ENCODE measurements around the gene DVL1.

The DVL1 gene

DNA sequence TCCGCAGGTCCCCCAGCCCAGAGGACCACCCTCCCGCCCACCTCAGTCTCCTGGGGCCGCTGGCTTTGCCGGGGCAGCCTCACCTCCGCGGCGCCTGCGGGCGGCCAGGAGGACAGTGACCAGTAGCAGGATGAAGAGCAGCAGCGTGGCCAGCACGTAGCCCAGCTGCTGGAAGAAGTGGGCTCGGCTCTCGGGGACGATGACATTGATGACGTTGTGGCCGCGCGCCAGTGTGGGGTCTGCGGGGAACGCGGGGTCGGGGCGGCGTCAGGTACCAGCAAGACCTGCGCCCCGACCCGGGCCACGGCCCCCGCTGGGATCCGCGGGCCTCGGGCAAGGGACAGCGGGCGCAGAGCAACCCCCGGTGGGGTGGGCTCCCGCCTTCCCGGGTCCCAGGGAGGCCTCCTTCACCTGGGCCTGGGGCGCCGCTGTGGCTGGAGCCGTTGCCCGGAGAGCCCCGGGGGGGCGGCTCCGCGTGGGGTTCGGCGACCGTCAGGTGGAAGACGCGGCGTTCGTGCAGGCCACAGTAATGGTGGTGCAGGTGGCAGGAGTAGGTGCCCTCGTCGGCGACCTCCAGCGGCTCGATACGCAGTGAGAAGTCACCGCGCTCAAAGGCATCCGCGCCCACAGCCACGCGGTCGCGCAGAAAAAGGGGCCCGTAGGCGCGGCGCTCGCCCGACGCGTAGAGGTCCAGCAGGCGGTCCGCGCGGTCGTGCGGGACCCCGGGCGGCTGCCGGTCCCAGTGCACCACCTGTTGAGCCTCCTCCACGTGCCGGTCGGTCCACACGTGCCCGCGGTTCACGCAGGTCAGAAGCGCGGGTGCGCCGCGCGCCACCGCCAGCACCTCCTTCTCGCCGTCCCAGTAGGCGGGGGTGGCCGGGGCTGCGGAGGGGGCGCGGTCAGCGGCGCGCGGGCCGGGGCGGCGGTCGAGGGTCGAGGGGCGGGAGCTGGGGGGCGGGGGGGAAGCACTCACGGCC is 5.3 kb upstream of the DVL1 start:
- no peak for TF ChIP-seq POLR2AphosphoS5 (IDR thresholded peaks at IDR 0.05; ENCODE audit: low read depth, low read length)
- TF ChIP-seq, protein P1, sequence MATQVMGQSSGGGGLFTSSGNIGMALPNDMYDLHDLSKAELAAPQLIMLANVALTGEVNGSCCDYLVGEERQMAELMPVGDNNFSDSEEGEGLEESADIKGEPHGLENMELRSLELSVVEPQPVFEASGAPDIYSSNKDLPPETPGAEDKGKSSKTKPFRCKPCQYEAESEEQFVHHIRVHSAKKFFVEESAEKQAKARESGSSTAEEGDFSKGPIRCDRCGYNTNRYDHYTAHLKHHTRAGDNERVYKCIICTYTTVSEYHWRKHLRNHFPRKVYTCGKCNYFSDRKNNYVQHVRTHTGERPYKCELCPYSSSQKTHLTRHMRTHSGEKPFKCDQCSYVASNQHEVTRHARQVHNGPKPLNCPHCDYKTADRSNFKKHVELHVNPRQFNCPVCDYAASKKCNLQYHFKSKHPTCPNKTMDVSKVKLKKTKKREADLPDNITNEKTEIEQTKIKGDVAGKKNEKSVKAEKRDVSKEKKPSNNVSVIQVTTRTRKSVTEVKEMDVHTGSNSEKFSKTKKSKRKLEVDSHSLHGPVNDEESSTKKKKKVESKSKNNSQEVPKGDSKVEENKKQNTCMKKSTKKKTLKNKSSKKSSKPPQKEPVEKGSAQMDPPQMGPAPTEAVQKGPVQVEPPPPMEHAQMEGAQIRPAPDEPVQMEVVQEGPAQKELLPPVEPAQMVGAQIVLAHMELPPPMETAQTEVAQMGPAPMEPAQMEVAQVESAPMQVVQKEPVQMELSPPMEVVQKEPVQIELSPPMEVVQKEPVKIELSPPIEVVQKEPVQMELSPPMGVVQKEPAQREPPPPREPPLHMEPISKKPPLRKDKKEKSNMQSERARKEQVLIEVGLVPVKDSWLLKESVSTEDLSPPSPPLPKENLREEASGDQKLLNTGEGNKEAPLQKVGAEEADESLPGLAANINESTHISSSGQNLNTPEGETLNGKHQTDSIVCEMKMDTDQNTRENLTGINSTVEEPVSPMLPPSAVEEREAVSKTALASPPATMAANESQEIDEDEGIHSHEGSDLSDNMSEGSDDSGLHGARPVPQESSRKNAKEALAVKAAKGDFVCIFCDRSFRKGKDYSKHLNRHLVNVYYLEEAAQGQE (IDR thresholded peaks at IDR 0.05; ENCODE audit: insufficient read depth in 1 of 2, low read depth in 2 of 2, low read length in 2 of 2) = no peak
- TF ChIP-seq FOXP2 (optimal IDR thresholded peaks at IDR 0.05; ENCODE audit: borderline replicate concordance, extremely low read depth, extremely low read length, insufficient read depth) = no peak
- no peak for TF ChIP-seq SIN3A (IDR thresholded peaks at IDR 0.05; ENCODE audit: borderline replicate concordance, insufficient read depth, low read length)
- TF ChIP-seq TAF1 (IDR thresholded peaks at IDR 0.05; ENCODE audit: borderline replicate concordance, insufficient read depth, low read length) = no peak

DNA sequence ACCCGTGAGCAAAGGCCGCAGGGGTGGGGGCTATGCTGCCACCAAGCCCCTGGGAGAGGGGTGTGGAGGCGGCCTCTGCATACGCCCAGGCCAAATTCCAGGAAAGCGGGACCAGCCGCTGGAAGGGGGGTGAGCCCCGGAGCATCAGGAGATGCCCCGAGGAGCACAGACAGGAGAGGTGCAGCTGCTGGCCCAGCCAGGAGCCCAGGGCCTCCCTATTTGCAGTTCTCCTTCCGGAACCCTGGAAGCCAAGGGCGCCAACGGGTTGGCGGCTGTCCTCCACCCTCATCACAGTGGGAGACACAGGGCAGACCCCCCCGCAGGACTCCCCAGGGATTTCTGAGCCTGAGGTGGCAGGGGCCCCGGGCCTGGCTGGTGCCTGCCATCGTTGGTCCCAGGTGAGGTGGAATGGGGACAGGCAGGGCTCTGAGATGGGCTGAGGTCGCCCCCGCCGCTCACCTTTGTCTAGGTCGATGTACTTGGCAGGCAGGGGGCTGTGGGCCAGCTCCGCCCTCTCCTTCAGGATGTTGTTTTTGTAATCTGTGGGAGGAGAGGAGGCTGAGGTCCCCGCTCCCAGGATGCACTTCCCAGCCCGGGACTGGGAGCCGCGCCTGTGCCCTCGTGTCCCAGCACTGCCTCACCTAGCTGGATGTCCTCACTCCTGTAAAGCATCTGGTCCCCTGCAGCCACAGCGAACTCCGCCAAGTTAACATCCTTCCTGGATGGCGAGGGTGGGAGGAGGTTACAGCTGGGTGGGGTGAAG is 4.4 kb upstream of the DVL1 start:
- TF ChIP-seq FOXP2 (optimal IDR thresholded peaks at IDR 0.05; ENCODE audit: borderline replicate concordance, extremely low read depth, extremely low read length, insufficient read depth) (no peak), TAF1 (IDR thresholded peaks at IDR 0.05; ENCODE audit: borderline replicate concordance, insufficient read depth, low read length) (no peak), SIN3A (IDR thresholded peaks at IDR 0.05; ENCODE audit: borderline replicate concordance, insufficient read depth, low read length) (no peak), POLR2AphosphoS5 (IDR thresholded peaks at IDR 0.05; ENCODE audit: low read depth, low read length) (no peak)
- TF ChIP-seq, protein P1 (IDR thresholded peaks at IDR 0.05; ENCODE audit: insufficient read depth in 1 of 2, low read depth in 2 of 2, low read length in 2 of 2) = no peak

DNA sequence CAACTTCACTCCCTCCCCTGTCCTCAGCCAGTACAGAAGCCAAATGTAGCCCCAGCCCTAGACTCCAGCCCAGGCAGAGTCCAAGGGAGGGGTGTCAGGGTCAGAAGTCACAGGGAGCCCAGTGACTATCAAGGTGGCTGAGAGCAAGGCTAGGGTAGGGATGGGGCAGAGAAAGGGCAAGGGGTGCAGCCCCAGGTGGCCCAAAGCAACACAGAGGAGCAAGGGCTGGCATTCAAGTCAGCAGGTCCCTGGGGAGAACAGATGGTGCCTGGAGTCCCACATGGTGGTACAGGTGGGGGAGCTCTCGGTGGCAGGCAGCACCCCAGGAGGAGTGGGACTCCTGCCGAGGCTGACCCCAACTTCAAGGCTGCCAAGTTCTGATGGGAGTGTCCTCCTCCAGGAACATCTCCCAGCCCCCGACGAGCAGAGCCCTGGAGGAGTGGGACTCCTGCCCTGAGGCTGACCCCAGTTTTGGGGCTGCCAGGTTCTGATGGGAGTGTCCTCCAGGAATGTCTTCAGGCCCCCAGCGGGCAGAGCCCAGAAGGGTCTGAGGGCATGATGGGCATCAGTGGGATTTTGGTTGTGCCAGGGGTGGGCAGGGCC is 3.7 kb upstream of the DVL1 start:
- TF ChIP-seq SIN3A (IDR thresholded peaks at IDR 0.05; ENCODE audit: borderline replicate concordance, insufficient read depth, low read length) = no peak
- no peak for TF ChIP-seq TAF1 (IDR thresholded peaks at IDR 0.05; ENCODE audit: borderline replicate concordance, insufficient read depth, low read length)
- no peak for TF ChIP-seq FOXP2 (optimal IDR thresholded peaks at IDR 0.05; ENCODE audit: borderline replicate concordance, extremely low read depth, extremely low read length, insufficient read depth)
- TF ChIP-seq, protein P1 (IDR thresholded peaks at IDR 0.05; ENCODE audit: insufficient read depth in 1 of 2, low read depth in 2 of 2, low read length in 2 of 2) = no peak
- TF ChIP-seq POLR2AphosphoS5 (IDR thresholded peaks at IDR 0.05; ENCODE audit: low read depth, low read length) = no peak

DNA sequence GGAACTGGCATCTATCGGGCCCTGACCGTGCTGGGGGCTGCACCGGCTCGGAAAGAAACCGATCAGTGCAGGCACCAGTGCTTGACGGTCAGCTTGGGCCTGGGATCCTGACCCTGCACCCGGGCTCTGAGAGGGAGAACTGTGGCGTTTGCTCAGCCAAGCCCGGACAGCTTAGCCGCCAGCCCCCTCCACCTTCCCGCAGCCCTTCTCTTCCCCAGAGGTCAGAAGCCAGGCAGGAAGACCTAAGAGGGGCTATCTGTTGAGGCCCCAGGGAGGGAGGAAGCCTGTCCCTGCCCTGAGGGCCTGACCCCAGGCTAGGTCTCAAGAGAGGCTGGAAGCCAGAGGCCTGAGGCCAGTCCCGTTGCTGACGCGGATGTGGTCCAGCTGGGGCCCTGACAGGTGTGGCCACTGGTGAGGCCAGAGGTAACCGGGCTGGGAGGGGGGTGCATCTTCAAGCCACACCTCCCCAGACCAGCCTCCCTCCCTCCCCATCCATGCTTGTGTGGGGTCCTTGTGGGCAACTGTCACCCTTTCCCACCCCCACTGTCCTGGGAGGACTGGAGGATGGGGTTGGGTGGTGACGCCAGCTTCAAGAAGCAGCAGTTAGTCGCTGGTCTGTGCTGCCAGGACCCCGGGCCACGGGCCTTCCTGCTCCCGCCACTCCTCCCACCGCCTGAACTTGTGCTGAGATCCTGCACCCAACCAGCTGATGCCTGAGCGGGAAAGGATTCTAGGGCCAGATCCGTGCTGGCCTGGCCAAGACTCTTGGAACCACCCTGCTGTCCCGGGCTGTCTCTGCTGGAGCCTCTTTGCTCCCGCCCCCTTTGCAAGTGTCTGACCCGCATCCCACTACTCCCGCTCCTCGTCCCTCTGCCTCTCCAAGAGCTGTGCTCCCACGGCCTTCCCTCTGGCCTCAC is 2.6 kb upstream of the DVL1 start:
- TF ChIP-seq TAF1 (IDR thresholded peaks at IDR 0.05; ENCODE audit: borderline replicate concordance, insufficient read depth, low read length) = no peak
- TF ChIP-seq POLR2AphosphoS5 (IDR thresholded peaks at IDR 0.05; ENCODE audit: low read depth, low read length) = peak; percentile 49
- TF ChIP-seq, protein P1 (IDR thresholded peaks at IDR 0.05; ENCODE audit: insufficient read depth in 1 of 2, low read depth in 2 of 2, low read length in 2 of 2) = no peak
